AG09309 (cell line): ENCODE data around the gene TAF11L3.
"Not testable (repeated sequence)": the region's sequence is repeated elsewhere in the genome, so short reads cannot be mapped to it uniquely, and the experiment has no call there.

ENCODE experiments used
- DNase-seq: peaks from one replicate; pipeline ENCODE4 v3.0.0-alpha.2; 2010; ENCODE audit warnings: low read depth
- H3K4me3 ChIP-seq: 2 replicates; pipeline ENCODE4 v1.5.1; 2011; ENCODE audit warnings: mild to moderate bottlenecking, low read depth, low read length, moderate library complexity; ENCODE audit not compliant: control insufficient read depth
- TF ChIP-seq, protein P1 (sequence below): IDR thresholded peaks from 2 replicates; pipeline ENCODE4 v1.5.1; 2011; ENCODE audit warnings: mild to moderate bottlenecking, low read depth, low read length, inconsistent platforms; ENCODE audit not compliant: insufficient read depth, control insufficient read depth; ENCODE audit errors: missing control alignments

Gene TAF11L3

DNA sequence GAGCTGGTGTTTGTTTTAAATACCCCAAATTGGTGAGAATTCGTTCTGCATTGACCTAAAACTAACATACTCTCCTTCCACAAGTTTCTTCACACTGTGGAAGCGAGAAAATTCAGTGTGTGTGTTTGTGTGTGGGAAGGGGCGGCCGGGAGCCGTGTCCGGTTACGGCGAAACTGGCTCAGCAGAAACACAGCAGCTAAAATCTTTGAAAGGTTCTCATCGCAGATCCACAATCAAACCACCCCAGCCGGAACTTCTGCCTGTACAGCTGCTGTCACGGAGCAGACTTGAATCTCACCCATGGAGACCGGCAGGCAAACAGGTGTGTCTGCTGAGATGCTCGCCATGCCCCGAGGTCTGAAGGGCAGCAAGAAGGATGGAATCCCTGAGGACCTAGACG, at the start of gene TAF11L3:
Gene TAF11L3, plus strand, starts transcription at position 301 of the 400 bp plus-strand sequence.
- H3K4me3 ChIP-seq, DNase-seq: not testable (repeated sequence)

DNA sequence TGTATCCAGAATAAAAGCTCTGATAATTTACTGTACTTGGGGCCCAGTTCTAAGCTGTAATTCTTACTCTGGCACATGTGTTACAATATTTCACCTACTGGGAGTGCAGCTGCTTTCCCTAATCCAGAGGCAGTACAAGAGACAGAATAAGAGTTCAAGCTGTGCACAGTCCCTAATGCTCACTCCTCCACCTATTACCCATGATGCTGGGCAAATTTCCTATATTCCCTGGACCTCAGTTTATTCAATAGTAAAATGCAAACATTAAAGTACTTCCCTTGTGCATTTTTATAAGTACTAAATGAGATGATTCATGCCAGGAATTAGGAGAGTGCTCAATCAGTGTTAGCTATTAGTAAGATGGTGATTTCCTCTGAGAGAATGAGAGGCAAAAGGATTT, 48.1 kb upstream of the TAF11L3 start:
- TF ChIP-seq, protein P1, sequence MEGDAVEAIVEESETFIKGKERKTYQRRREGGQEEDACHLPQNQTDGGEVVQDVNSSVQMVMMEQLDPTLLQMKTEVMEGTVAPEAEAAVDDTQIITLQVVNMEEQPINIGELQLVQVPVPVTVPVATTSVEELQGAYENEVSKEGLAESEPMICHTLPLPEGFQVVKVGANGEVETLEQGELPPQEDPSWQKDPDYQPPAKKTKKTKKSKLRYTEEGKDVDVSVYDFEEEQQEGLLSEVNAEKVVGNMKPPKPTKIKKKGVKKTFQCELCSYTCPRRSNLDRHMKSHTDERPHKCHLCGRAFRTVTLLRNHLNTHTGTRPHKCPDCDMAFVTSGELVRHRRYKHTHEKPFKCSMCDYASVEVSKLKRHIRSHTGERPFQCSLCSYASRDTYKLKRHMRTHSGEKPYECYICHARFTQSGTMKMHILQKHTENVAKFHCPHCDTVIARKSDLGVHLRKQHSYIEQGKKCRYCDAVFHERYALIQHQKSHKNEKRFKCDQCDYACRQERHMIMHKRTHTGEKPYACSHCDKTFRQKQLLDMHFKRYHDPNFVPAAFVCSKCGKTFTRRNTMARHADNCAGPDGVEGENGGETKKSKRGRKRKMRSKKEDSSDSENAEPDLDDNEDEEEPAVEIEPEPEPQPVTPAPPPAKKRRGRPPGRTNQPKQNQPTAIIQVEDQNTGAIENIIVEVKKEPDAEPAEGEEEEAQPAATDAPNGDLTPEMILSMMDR: no peak
- DNase-seq: no peak
- no peak overlapping the region for H3K4me3 ChIP-seq

DNA sequence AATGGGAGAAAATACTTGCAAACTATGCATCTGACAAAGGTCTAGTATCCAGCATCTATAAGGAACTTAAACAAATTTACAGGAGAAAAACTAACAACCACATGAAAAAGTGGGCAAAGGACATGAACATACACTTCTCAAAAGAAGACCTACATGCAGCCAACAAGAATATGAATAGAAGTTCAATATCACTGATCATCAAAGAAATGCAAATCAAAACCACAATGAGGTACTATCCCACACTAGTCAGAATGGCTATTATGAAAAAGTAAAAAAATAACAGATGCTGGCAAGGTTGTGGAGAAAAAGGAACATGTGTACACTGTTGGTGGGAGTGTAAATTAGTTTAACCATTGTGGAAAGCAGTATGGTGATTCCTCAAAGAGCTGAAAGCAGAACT, 43.1 kb upstream of the TAF11L3 start:
- DNase-seq, H3K4me3 ChIP-seq: not testable (repeated sequence)

DNA sequence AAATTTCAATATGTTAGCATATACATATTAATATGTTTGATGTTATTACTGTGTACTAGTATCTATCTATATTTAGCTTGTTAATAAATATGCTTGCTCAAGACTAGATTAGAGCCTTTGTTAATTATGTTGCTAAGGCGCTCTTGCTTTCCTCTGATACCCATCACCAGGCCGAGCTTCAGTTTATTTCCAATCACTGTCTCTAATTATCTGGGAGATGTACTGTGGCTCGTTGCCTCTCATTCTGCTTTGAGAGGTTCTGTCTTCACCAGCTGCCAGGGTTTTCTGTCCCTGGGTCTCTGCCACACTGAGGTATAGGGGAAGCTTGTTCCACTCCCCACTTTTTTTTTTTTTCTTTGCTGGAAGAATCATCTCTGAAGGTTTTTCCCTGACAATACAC, 41.1 kb upstream of the TAF11L3 start:
- H3K4me3 ChIP-seq: no peak overlapping the region
- TF ChIP-seq, protein P1: no peak
- DNase-seq: no peak

DNA sequence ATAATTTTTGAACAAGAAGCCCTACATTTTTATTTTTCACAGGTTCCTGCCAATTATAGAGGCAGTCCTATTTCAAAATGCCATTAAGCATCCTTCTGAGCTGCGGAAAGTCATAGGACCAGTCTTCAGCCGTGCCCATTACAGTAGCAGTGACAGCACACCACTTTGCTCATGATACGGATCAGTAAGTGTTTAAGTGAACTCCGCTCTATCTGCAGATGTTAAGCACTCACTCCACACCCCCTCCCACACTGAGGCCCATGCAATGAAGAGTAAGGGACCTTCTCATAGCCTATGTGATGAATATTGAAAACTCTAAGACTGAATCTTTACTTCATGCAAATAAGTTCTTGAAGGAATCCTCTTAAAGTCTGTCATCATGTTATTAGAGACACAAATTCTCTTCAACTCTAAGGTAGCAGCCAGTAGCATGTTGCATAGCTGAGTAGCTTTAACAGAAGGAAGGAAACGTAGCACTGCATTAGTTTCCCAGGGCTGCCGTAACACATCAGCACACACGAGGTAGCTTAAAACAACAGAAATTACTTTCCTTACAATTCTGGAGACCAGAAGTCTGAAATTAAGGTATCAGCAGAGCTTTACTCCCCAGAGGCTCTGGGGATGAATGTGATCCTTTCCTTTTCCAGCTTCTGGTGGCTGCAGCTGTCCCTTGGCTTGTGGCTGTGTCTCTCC, 40.4 kb upstream of the TAF11L3 start:
- DNase-seq: no peak
- TF ChIP-seq, protein P1: no peak
- H3K4me3 ChIP-seq: no peak overlapping the region

DNA sequence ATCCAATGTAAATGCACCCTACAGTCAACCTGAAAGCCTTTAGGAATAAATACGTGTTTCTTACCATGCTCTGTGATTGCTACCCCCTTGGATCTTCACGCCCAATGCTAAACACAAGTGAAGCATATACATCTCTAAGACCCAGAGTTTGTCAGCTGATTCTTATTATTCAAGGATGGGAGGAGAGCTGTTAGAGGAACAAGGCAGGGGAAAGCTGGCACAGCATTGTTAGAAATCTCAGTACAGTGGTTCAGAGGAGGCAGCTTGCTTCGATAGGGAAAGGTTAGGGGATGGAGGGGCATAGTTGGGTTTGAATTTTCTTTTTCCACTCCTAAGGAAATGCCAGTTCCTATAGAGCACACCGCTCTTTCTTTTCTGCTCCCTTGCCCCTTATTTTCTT, 36.8 kb upstream of the TAF11L3 start:
- TF ChIP-seq, protein P1: no peak
- no peak for DNase-seq
- H3K4me3 ChIP-seq: no peak overlapping the region

DNA sequence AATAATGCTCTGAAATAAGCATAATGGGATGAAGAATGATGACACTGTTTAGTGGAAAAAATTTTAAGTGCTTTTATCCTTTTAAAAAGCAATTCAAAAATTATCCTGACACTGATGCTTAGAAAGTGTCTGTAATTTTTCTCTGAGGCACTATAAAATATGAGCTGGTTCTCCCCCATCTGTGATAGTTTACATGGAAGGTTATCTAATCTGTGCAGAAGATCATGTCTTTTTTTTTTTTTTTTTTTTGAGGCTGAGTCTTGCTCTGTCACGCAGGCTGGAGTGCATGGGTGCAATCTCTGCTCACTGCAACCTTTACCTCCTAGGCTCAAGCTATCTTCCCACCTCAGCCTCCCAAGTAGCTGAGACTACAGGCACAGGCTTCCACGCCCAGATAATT, 35.4 kb upstream of the TAF11L3 start:
- DNase-seq: no peak
- TF ChIP-seq, protein P1: no peak
- no peak overlapping the region for H3K4me3 ChIP-seq

DNA sequence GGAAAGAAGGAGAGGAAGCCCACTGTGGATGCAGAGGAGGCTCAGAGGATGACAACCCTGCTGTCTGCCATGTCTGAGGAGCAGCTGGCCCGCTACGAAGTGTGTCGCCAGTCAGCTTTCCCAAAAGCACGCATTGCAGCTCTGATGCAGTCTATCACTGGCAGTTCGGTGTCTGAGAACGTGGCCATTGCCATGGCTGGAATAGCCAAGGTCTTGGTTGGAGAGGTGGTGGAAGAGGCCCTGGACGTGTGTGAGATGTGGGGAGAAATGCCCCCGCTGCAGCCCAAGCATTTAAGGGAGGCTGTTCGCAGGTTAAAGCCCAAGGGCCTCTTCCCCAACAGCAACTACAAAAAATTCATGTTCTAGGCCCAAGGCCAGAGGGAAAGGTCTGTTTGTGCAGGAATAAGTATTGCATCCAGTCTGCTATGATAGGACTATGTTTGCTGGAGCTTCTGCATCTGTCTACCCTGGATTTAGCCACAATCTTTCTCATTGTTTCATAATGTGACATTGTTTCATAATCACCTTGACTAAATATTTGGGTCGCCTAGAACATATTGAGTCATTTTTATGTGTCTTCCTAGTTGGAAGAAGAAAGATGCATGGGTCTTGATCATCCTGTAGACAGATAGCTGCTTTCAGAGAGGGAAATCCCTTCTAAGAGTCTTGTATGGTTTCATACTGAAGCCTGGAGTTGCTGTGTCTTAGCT, 31.5 kb upstream of the TAF11L3 start:
- DNase-seq, H3K4me3 ChIP-seq: not testable (repeated sequence)
